ENCODE results near the gene SH3BP1.
"Not testable (repeated sequence)": the region's sequence is repeated elsewhere in the genome, so short reads cannot be mapped to it uniquely, and the experiment has no call there.

Gene SH3BP1, protein sequence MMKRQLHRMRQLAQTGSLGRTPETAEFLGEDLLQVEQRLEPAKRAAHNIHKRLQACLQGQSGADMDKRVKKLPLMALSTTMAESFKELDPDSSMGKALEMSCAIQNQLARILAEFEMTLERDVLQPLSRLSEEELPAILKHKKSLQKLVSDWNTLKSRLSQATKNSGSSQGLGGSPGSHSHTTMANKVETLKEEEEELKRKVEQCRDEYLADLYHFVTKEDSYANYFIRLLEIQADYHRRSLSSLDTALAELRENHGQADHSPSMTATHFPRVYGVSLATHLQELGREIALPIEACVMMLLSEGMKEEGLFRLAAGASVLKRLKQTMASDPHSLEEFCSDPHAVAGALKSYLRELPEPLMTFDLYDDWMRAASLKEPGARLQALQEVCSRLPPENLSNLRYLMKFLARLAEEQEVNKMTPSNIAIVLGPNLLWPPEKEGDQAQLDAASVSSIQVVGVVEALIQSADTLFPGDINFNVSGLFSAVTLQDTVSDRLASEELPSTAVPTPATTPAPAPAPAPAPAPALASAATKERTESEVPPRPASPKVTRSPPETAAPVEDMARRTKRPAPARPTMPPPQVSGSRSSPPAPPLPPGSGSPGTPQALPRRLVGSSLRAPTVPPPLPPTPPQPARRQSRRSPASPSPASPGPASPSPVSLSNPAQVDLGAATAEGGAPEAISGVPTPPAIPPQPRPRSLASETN

GRCh38 chr22:37639070-37639760, at the start of gene SH3BP1:
Gene SH3BP1 (plus strand): TSS chr22:37639669. CDS start chr22:37639788, 119 bp downstream.
- DNase-seq, result peak; percentile 71

- DNase-seq, result not testable (repeated sequence)
Observed at GRCh38 chr22:37591081-37591480, 48.4 kb upstream of the SH3BP1 start.

DNA sequence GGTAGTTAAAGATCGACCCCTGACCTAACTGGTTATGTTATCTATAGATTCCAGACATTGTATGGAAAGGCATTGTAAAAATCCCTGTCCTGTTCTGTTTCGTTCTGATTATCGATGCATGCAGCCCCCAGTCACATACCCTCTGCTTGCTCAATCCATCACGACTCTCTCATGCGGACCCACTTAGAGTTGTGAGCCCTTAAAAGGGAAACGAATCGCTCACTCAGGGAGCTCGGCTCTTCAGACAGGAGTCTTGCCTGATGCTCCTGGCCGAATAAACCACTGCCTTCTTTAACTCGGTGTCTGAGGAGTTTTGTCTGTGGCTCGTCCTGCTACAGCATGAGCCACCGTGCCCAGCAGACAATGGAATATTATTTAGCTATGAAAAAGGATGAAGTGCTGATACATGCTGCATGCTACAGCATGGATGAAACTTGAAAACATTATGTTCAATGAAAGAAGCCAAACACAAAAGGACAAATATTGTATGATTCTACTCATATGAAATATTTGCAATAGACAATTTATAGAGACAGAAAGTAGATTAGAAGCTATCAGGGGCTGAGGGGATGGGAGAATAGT, 47.6 kb upstream of the SH3BP1 start:
- DNase-seq, result no peak

GRCh38 chr22:37594237-37594636, 45.2 kb upstream of the SH3BP1 start:
- no peak for DNase-seq

DNA sequence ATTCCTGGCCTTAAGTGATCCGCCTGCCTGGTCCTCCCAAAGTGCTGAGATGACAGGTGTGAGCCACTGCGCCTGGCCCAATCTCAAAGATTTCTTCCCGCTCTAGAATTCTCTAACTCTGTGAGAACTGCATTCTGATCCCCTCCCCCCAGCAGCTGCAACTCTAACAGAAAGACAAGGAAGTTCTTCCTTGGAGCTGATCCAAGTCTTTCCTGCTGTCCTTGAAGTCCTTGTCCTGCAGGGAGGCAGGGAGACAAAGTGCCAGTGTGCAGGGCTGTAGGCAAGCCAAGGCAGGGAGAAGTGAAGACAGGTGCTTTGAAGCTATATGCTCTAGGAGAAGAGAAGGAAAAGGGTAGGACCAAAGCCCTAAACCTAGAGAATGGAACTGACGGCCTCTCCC, 40.3 kb upstream of the SH3BP1 start:
- no peak for DNase-seq

- no peak for DNase-seq
Observed at GRCh38 chr22:37601203-37601539, 38.3 kb upstream of the SH3BP1 start.

DNA sequence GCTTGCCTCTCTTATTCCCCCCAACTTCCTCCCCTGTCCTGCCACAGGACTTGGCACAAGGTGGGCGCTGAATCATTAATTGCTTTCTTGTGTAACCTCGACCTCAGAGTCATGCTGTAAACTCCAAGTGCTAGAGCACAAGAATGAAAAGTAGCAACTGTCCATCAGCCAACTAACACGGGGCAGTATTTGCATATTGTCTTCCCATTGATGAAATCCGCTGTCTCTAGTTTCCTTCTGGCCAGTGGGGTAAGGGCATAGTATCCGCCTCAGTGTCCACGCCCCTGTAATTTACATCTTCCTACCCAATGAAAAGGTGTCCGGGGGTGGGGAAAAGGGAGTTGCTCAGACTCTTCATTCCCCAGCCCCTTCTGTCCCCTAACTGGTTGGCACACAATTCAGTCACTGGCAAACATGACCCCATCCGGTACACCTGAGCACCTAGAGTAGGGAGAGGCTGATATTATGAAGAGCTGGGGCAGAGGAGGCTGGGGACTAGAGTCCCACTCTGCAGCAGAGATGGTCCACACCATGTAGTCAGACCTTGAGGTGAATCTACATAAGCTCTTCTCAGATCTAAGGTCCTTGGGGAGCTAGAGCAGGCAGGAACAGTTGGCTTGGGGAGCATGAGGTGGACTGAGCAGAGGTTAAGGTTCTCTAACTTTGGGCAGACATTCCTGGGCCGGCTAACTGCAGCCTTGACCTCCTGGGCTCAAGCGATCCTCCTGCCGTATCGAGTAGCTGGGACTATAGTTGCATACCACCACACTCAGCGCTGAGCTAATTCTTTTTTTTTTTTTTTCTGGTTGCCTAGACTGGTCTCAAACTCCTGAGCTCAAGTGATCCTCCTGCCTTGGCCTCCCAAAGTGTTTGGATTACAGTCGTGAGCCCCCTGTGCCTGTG, 37.7 kb upstream of the SH3BP1 start:
- no peak for DNase-seq

GRCh38 chr22:37602546-37603277, 36.8 kb upstream of the SH3BP1 start:
- not testable (repeated sequence) for DNase-seq

- no peak for DNase-seq
Observed at GRCh38 chr22:37604074-37604473, 35.4 kb upstream of the SH3BP1 start.

GRCh38 chr22:37604875-37605274, 34.6 kb upstream of the SH3BP1 start:
- peak; percentile 76 for DNase-seq

- peak; percentile 97 for DNase-seq
Observed at GRCh38 chr22:37607010-37607934, 32.2 kb upstream of the SH3BP1 start.

DNA sequence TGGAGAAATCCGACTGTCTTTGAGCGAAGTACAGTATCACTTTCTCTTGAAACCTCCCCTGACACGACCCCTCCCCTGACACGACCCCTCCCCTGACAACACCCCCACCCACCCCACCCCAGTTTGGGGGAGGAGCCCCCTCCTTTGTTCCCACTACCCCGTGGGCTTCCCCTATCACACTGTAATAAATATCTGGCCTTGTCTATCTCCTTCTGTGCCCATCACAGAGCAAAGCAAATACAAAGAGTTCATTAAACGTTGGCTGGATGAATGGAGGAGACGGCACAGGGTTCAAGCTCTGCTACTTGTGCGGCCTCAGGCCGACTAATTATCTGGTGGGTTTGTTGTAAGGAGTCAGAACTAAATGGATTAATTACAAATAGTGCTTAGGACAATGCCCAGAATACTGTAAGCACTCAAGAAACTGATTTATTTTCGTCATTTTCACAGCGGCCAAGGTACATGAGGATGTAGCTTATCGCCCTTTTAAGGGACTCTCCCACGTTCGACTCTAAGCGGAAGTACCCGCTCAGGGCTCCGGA, 31.5 kb upstream of the SH3BP1 start:
- no peak for DNase-seq

DNA sequence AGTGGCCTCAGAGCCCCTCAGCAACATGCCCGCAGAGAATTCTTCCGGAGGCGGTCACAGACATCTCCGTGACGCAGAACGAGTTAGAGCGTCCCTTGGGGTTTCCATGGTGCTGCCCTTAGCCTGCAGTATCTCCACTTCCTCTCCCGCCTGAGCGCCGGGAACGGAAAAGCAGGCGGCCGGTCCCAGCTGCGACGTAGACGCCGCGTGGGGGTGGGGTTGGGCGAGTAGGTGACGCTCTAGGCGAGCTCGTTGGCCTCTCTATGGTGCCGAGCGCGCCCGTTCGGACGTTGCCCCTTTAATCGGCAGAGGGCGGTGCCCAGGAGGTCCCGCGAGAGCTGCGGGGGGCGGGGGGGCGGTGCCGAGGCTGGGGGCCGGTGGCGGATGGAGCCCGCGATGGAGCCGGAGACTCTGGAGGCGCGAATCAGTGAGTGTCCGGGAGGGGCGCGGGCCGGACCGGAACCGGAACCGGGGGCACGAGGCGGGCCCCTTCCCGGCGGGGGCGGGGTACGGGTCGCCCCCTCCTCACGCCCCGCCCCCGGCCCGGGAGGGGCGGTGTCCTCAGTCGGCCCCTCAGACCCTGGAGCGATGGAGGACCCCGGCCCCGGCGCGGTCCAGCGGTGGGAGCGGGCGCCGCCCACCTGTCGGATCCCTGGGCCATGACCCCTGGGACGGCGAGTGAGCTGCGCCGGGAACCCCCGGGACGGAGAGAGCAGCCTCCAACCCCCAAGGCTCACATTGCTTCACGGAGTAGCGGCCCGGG, 30.8 kb upstream of the SH3BP1 start, which contains the start of gene GGA1:
TSS of gene GGA1 (plus strand) at position 358 of the 763 bp plus-strand sequence. CDS start at position 385, 27 bp downstream.
- peak; percentile 95 for DNase-seq

DNA sequence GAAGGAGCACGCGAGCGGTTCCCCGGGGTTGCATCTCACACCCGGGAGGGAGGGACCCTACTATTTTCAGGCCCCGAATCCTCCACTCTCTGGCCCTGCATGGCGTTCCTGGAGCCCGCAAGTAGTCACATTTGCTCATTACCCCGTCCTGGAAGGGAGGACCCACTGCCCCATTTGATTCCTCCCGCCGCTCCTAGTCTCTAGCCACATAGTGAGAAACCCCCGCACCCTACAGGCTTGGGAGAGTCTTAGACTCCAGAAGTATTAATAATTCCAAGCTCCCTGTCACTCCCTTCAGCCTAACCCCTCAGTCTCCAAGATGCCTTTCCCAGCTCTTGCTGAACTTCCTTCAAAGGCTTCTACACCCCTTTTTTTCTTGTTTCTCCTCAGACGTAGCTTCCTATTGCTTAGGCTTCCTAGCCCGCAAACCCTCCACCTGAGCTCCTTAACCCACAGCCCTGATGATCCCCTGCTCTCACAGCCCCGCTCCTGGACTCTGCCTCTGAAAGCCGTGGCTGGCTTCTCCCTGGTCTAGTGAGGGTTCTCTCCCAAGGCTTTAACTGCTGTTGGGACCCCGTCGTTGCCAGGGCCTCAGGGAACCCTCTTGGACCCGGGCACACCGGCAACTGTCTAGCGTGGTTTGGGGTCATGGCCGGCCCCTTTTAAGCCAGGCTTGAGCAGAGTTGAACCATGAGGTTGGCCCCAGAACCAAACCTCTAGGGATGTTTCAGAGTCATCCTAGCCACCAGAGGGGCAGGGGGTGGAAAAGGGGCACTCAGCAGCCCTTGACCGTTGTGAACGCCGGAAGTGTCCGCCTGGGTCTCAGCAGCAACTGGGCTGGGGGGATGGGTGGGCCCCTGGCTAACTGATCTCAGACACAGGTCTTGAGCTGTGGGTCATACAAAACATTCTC, 30.0 kb upstream of the SH3BP1 start:
- peak; percentile 53 for DNase-seq

DNA sequence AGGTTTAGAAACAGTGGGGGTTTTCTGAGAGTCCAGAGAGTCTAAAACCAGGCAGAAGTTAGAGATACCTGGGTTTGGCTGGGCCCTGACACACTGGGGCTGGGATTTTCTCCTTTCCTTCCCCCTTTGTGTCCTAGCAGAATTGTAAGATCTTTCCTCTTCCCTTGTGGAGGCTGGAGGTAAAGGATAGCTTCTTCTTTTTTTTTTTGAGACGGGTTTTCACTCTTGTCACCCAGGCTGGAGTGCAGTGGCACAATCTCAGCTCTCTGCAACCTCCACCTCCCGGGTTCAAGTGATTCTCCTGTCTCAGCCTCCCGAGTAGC, 29.4 kb upstream of the SH3BP1 start:
- not testable (repeated sequence) for DNase-seq

GRCh38 chr22:37610480-37611129, 28.9 kb upstream of the SH3BP1 start:
- no peak for DNase-seq

- DNase-seq, result no peak
Observed at GRCh38 chr22:37611207-37611606, 28.3 kb upstream of the SH3BP1 start.

Data from CD4-positive, alpha-beta T cell treated with Interleukin-17A for 4 hours (primary cell).